Trophoblast cell (in vitro differentiated cells and primary cell): ENCODE measurements around the gene RPL7A.
"Not testable (repeated sequence)": the region's sequence is repeated elsewhere in the genome, so short reads cannot be mapped to it uniquely, and the experiment has no call there.

Experiments
- DNase-seq, 2 donors: peaks; one replicate each; pipeline ENCODE4 v3.0.0-alpha.2; 2016
- H2AFZ ChIP-seq: 2 replicates; pipeline ENCODE4 v1.6.1; 2013; ENCODE audit warnings: low read length, moderate library complexity, mild to moderate bottlenecking; ENCODE audit not compliant: insufficient read depth, poor library complexity
- H2AK5ac ChIP-seq: 2 replicates; pipeline ENCODE4 v1.6.1; 2013; ENCODE audit warnings: mild to moderate bottlenecking, low read length
- H2BK120ac ChIP-seq: 2 replicates; pipeline ENCODE4 v1.6.1; 2013; ENCODE audit warnings: low read length, mild to moderate bottlenecking, moderate library complexity; ENCODE audit not compliant: insufficient read depth, poor library complexity
- H2BK12ac ChIP-seq: 2 replicates; pipeline ENCODE4 v1.6.1; 2013; ENCODE audit warnings: mild to moderate bottlenecking, low read length, moderate library complexity
- H2BK5ac ChIP-seq: 2 replicates; pipeline ENCODE4 v1.6.1; 2013; ENCODE audit warnings: low read length, low read depth, moderate library complexity, mild to moderate bottlenecking; ENCODE audit not compliant: poor library complexity
- H3K14ac ChIP-seq: 2 replicates; pipeline ENCODE4 v1.6.1; 2013; ENCODE audit warnings: mild to moderate bottlenecking, low read length
- H3K18ac ChIP-seq: 2 replicates; pipeline ENCODE4 v1.6.1; 2013; ENCODE audit warnings: mild to moderate bottlenecking, low read length
- H3K23ac ChIP-seq: 2 replicates; pipeline ENCODE4 v1.6.1; 2013; ENCODE audit warnings: low read length
- H3K27ac ChIP-seq: 2 replicates; pipeline ENCODE4 v1.5.1; 2013; ENCODE audit warnings: low read depth, mild to moderate bottlenecking, inconsistent platforms, low read length, moderate library complexity
- H3K27me3 ChIP-seq: 2 replicates; pipeline ENCODE4 v1.6.1; 2013; ENCODE audit warnings: inconsistent platforms, mild to moderate bottlenecking, low read length, moderate library complexity; ENCODE audit not compliant: insufficient read depth
- H3K36me3 ChIP-seq, 2 experiments: 1 replicate in 1 of 2; 2 replicates in 1 of 2; pipeline ENCODE4 v1.6.1; 2013; ENCODE audit warnings: low read length in 2 of 2, mild to moderate bottlenecking in 2 of 2, moderate library complexity in 1 of 2; ENCODE audit not compliant: insufficient read depth in 2 of 2, control insufficient read depth in 1 of 2
- H3K4ac ChIP-seq: 2 replicates; pipeline ENCODE4 v1.6.1; 2013; ENCODE audit warnings: low read depth, mild to moderate bottlenecking, low read length, moderate library complexity
- H3K4me1 ChIP-seq, 2 experiments: 1 replicate in 1 of 2; 2 replicates in 1 of 2; pipeline ENCODE4 v1.6.1; 2013; ENCODE audit warnings: low read length in 2 of 2, mild to moderate bottlenecking in 2 of 2, moderate library complexity in 1 of 2; ENCODE audit not compliant: insufficient read depth in 2 of 2, control insufficient read depth in 1 of 2
- H3K4me2 ChIP-seq: 2 replicates; pipeline ENCODE4 v1.6.1; 2013; ENCODE audit warnings: inconsistent platforms, mild to moderate bottlenecking, low read length, moderate library complexity
- H3K4me3 ChIP-seq: 2 replicates; pipeline ENCODE4 v1.5.1; 2013; ENCODE audit warnings: mild to moderate bottlenecking, low read depth, low read length, inconsistent platforms
- H3K79me1 ChIP-seq: one replicate; pipeline ENCODE4 v1.6.1; 2013; ENCODE audit warnings: low read length
- H3K79me2 ChIP-seq: 2 replicates; pipeline ENCODE4 v1.6.1; 2013; ENCODE audit warnings: low read length, mild to moderate bottlenecking; ENCODE audit not compliant: control insufficient read depth, insufficient read depth, poor library complexity
- H3K9ac ChIP-seq: 2 replicates; pipeline ENCODE4 v1.6.1; 2013; ENCODE audit warnings: mild to moderate bottlenecking, low read length
- H3K9me3 ChIP-seq: 2 replicates; pipeline ENCODE4 v1.6.1; 2013; ENCODE audit warnings: low read depth, mild to moderate bottlenecking, control low read depth, inconsistent platforms, low read length; ENCODE audit not compliant: insufficient read depth
- H4K12ac ChIP-seq: 2 replicates; pipeline ENCODE4 v1.6.1; 2013; ENCODE audit warnings: low read depth, mild to moderate bottlenecking, low read length, moderate library complexity
- H4K8ac ChIP-seq: 2 replicates; pipeline ENCODE4 v1.6.1; 2013; ENCODE audit warnings: low read depth, mild to moderate bottlenecking, low read length, moderate library complexity
- H4K91ac ChIP-seq: one replicate; pipeline ENCODE4 v1.6.1; 2013; ENCODE audit warnings: low read depth, mild to moderate bottlenecking, low read length, moderate library complexity
- WGBS: extraction: QIAGEN DNeasy Blood & Tissue Kit; methylation state at CpG from one replicate; pipeline ENCODE4 v1.1.7; 2013; ENCODE audit warnings: missing lambda C conversion rate; ENCODE audit not compliant: insufficient read length, insufficient coverage; ENCODE audit errors: extremely low coverage; 5-methylcytosine and 5-hydroxymethylcytosine counted together

Gene RPL7A

DNA sequence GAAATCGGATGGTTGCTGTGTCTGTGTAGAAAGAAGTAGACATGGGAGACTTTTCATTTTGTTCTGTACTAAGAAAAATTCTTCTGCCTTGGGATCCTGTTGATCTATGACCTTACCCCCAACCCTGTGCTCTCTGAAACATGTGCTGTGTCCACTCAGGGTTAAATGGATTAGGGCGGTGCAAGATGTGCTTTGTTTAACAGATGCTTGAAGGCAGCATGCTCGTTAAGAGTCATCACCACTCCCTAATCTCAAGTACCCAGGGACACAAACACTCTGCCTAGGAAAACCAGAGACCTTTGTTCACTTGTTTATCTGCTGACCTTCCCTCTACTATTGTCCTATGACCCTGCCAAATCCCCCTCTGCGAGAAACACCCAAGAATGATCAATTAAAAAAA, 43.4 kb downstream of the RPL7A start:
- not testable (repeated sequence) for H2BK5ac ChIP-seq, H3K18ac ChIP-seq, H3K14ac ChIP-seq, H3K9me3 ChIP-seq, DNase-seq, H3K4me3 ChIP-seq, H3K4ac ChIP-seq, H3K9ac ChIP-seq, H3K23ac ChIP-seq, H3K27me3 ChIP-seq, H3K4me2 ChIP-seq, H3K79me2 ChIP-seq, H2AFZ ChIP-seq, H3K27ac ChIP-seq, H4K12ac ChIP-seq, H2BK120ac ChIP-seq, H3K36me3 ChIP-seq, H4K91ac ChIP-seq, H2BK12ac ChIP-seq, H3K79me1 ChIP-seq, H3K4me1 ChIP-seq, H4K8ac ChIP-seq, H2AK5ac ChIP-seq
- WGBS: no CpG with 5 or more reads among the region's 4 CpGs

DNA sequence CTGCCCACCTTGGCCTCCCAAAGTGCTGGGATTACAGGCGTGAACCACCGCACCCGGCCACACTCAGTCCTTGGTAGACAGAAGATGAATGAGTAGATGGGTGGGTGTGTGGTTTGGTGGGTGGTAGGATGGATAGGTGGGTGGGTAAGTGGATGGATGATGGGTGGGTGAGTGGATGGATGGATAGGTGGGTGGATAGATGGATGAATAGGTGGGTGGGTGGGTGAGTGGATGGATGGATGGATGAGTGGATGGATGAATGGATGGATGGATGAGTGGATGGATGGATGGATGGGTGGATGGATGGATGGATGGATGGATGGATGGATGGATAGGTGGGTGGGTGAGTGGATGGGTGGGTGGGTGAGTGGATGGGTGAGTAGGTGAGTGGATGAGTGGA, 44.3 kb downstream of the RPL7A start:
- H3K27me3 ChIP-seq, H3K4me2 ChIP-seq, H3K4ac ChIP-seq, H2BK5ac ChIP-seq, H4K12ac ChIP-seq, H4K8ac ChIP-seq, H3K27ac ChIP-seq, H3K9ac ChIP-seq, H3K79me1 ChIP-seq, H3K23ac ChIP-seq, H3K14ac ChIP-seq, H3K9me3 ChIP-seq, H3K79me2 ChIP-seq, H4K91ac ChIP-seq, H3K4me1 ChIP-seq, H3K4me3 ChIP-seq, H3K18ac ChIP-seq, H2AK5ac ChIP-seq, H2BK12ac ChIP-seq, H2BK120ac ChIP-seq, H3K36me3 ChIP-seq, H2AFZ ChIP-seq, DNase-seq: not testable (repeated sequence)
- no CpG with 5 or more reads among the region's 3 CpGs for WGBS

DNA sequence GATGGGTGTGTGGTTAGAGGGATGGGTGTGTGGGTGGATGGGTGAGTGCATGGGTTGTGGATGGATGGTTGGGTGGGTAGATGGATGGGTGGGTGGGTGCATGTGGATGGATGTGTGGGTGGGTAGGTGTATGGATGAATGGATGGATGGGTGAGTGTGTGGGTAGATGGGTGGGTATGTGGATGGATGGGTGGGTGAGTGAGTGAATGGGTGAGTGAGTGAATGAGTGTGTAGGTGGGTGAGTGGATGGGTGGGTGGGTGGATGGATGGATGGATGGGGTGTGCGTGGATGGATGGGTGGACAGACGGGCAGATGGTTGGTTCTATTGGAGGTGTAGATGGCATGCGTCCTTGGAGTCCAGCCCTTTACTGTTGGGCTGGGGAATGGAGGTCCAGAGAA, 45.4 kb downstream of the RPL7A start:
- Histone ChIP-seq H2AK5ac (no peak overlapping the region), H3K36me3 (no peaks in the 10 kb centered on the region), H4K8ac (no peak overlapping the region), H3K4me1 (no peaks in the 10 kb centered on the region), H4K12ac (no peak overlapping the region), H3K27me3 (no peaks in the 10 kb centered on the region), H2BK12ac (no peak overlapping the region), H2BK5ac (no peak overlapping the region), H3K23ac (no peak overlapping the region), H3K4me3 (no peak overlapping the region), H3K9ac (no peak overlapping the region), H3K27ac (no peak overlapping the region), H3K4me2 (no peak overlapping the region), H3K9me3 (peaks cover 8% of the 10 kb centered on the region), H2BK120ac (no peak overlapping the region), H3K79me2 (no peaks in the 10 kb centered on the region), H2AFZ (no peak overlapping the region), H4K91ac (no peak overlapping the region), H3K4ac (no peak overlapping the region), H3K14ac (no peak overlapping the region), H3K79me1 (no peaks in the 10 kb centered on the region), H3K18ac (no peak overlapping the region)
- WGBS: no CpG with 5 or more reads among the region's 3 CpGs
- no peak for DNase-seq

DNA sequence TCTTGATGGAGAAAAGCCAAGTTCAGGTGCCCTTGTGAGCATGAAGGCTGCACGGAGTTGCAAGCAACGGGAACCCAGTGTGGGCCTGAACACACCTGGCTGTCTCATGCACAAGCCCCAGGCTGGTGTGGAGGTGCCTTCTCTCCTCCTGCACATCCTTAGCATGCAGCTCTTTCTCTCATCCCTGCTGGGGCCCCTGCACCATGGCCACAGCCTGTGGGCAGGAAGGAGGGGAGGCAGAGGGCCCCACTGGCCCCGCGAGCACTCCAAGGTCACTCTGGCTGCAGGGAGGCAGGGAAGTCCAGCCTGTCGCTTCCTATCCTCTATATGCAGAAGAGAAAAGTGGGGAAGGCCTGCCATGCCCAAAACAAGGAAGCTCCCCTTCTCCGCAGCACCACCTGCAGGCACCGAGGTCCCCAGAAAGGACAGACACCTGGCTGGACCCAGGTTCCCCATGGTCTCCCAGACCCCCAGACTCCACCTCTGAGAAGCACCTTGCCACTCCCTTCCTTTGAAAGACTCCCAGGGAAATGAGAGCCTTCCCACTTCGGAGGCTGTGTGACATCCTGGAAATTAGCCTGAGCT, 46.8 kb downstream of the RPL7A start:
- H3K4me3 ChIP-seq: no peak overlapping the region
- H3K18ac ChIP-seq: no peak overlapping the region
- H4K91ac ChIP-seq: no peak overlapping the region
- no peaks in the 10 kb centered on the region for H3K36me3 ChIP-seq
- peaks cover 5% of the 10 kb centered on the region for H3K9me3 ChIP-seq
- H3K23ac ChIP-seq: no peak overlapping the region
- H3K4me2 ChIP-seq: no peak overlapping the region
- H2BK120ac ChIP-seq: no peak overlapping the region
- H3K79me1 ChIP-seq: no peaks in the 10 kb centered on the region
- H3K4ac ChIP-seq: no peak overlapping the region
- no peak overlapping the region for H3K27ac ChIP-seq
- H4K8ac ChIP-seq: no peak overlapping the region
- no CpG with 5 or more reads among the region's 8 CpGs for WGBS
- no peak for DNase-seq
- H4K12ac ChIP-seq: no peak overlapping the region
- no peak overlapping the region for H3K14ac ChIP-seq
- no peak overlapping the region for H2AFZ ChIP-seq
- no peak overlapping the region for H2AK5ac ChIP-seq
- no peak overlapping the region for H2BK12ac ChIP-seq
- H3K79me2 ChIP-seq: no peaks in the 10 kb centered on the region
- no peak overlapping the region for H2BK5ac ChIP-seq
- no peaks in the 10 kb centered on the region for H3K4me1 ChIP-seq
- H3K27me3 ChIP-seq: no peaks in the 10 kb centered on the region
- no peak overlapping the region for H3K9ac ChIP-seq
